DND-41 (cell line): ENCODE data around the gene SNRPE.

ENCODE experiments used
- ATAC-seq: fragments of 200-7000 bp; cut with Tn5 transposase; 3 replicates; pipeline ENCODE4 v1.9.1; 2021; ENCODE audit warnings: low read depth; ENCODE audit not compliant: insufficient read depth
- DNase-seq: peaks from one replicate; pipeline ENCODE4 v3.0.0-alpha.2; 2020
- H2AFZ ChIP-seq: 2 replicates; pipeline ENCODE4 v1.6.0; 2012; ENCODE audit warnings: low read depth, low read length
- H3K27ac ChIP-seq: 2 replicates; pipeline ENCODE4 v1.5.1; 2012; ENCODE audit warnings: low read length, inconsistent platforms
- H3K27me3 ChIP-seq: fragments of 200-600 bp; sonication (generic); 2 replicates; pipeline ENCODE4 v1.6.0; 2012; ENCODE audit warnings: low read length, mild to moderate bottlenecking, inconsistent platforms; ENCODE audit not compliant: insufficient read depth, poor library complexity
- H3K36me3 ChIP-seq: 2 replicates; pipeline ENCODE4 v1.5.1; 2012; ENCODE audit warnings: low read length, inconsistent platforms; ENCODE audit not compliant: insufficient read depth
- H3K4me1 ChIP-seq: 2 replicates; pipeline ENCODE4 v1.5.1; 2012; ENCODE audit warnings: mild to moderate bottlenecking, low read length; ENCODE audit not compliant: insufficient read depth
- H3K4me2 ChIP-seq: 2 replicates; pipeline ENCODE4 v1.6.0; 2012; ENCODE audit warnings: mild to moderate bottlenecking, moderate library complexity, low read length, inconsistent platforms; ENCODE audit not compliant: insufficient read depth
- H3K4me3 ChIP-seq, 2 experiments: fragments of 200-600 bp in 1 of 2; shearing (Covaris generic) in 1 of 2; 2 replicates each; pipeline ENCODE4 v1.5.1; 2012 to 2016; ENCODE audit warnings: inconsistent platforms in 2 of 2, low read length in 2 of 2, mild to moderate bottlenecking in 2 of 2, low read depth in 1 of 2, moderate library complexity in 1 of 2
- H3K79me2 ChIP-seq: 2 replicates; pipeline ENCODE4 v1.6.0; 2012; ENCODE audit warnings: low read length, inconsistent platforms; ENCODE audit not compliant: insufficient read depth
- H3K9ac ChIP-seq: 2 replicates; pipeline ENCODE4 v1.6.0; 2012; ENCODE audit warnings: low read depth, mild to moderate bottlenecking, inconsistent platforms, low read length, moderate library complexity
- H3K9me3 ChIP-seq: 2 replicates; pipeline ENCODE4 v1.5.1; 2012; ENCODE audit warnings: low read length, moderate library complexity, mild to moderate bottlenecking, inconsistent platforms; ENCODE audit not compliant: insufficient read depth, severe bottlenecking
- H4K20me1 ChIP-seq: 2 replicates; pipeline ENCODE4 v1.6.0; 2012; ENCODE audit warnings: low read length; ENCODE audit not compliant: insufficient read depth
- CTCF ChIP-seq: IDR thresholded peaks from 2 replicates; pipeline ENCODE4 v1.5.1; 2012; ENCODE audit warnings: borderline replicate concordance, low read length, moderate library complexity, mild to moderate bottlenecking; ENCODE audit not compliant: poor library complexity, severe bottlenecking; ENCODE audit errors: extremely low read depth
- EZH2 ChIP-seq: IDR thresholded peaks from 3 replicates; pipeline ENCODE4 v1.6.1; 2012; ENCODE audit warnings: borderline replicate concordance, low read depth, mild to moderate bottlenecking, moderate library complexity, low read length, inconsistent platforms; ENCODE audit not compliant: severe bottlenecking

Gene SNRPE

GRCh38 chr1:203835476-203835875 is 25.9 kb upstream of the SNRPE start:
- peaks cover 99% of the 10 kb centered on the region for H3K36me3 ChIP-seq
- H3K27me3 ChIP-seq: no peaks in the 10 kb centered on the region
- 0 out of 2 replicates have a peak, but pooled peaks cover 2% of the 10 kb centered on the region for H3K79me2 ChIP-seq
- H2AFZ ChIP-seq: no peak overlapping the region
- no peaks in the 10 kb centered on the region for H3K9me3 ChIP-seq
- no peak overlapping the region for H3K4me3 ChIP-seq
- TF ChIP-seq CTCF: no peak
- no peak for TF ChIP-seq EZH2
- H3K9ac ChIP-seq: no peak overlapping the region
- no peaks in the 10 kb centered on the region for H3K4me1 ChIP-seq
- H3K4me2 ChIP-seq: no peak overlapping the region
- H4K20me1 ChIP-seq: no peaks in the 10 kb centered on the region
- H3K27ac ChIP-seq: no peak overlapping the region
- ATAC-seq (no peak), DNase-seq (no peak)

- TF ChIP-seq CTCF (no peak), EZH2 (no peak)
- Histone ChIP-seq H3K4me2 (no peak overlapping the region), H3K4me1 (no peaks in the 10 kb centered on the region), H3K36me3 (peaks cover 85% of the 10 kb centered on the region), H3K27ac (no peak overlapping the region), H3K79me2 (0 out of 2 replicates have a peak, but pooled peaks cover 2% of the 10 kb centered on the region), H3K9me3 (no peaks in the 10 kb centered on the region), H3K9ac (no peak overlapping the region), H4K20me1 (no peaks in the 10 kb centered on the region), H3K4me3 (no peak overlapping the region), H3K27me3 (no peaks in the 10 kb centered on the region), H2AFZ (no peak overlapping the region)
- DNase-seq (no peak), ATAC-seq (no peak)
Observed at GRCh38 chr1:203839081-203839480, 22.3 kb upstream of the SNRPE start.

GRCh38 chr1:203840208-203840808 is 21.1 kb upstream of the SNRPE start:
- DNase-seq (no peak), ATAC-seq (no peak)
- Histone ChIP-seq H3K27ac (no peak overlapping the region), H3K27me3 (no peaks in the 10 kb centered on the region), H3K4me2 (no peak overlapping the region), H3K36me3 (peaks cover 85% of the 10 kb centered on the region), H2AFZ (no peak overlapping the region), H3K4me3 (no peak overlapping the region), H3K4me1 (no peaks in the 10 kb centered on the region), H3K9ac (no peak overlapping the region), H4K20me1 (no peaks in the 10 kb centered on the region; the same call in 1 of the 2 replicates), H3K9me3 (no peaks in the 10 kb centered on the region), H3K79me2 (no peaks in the 10 kb centered on the region)
- TF ChIP-seq CTCF: no peak
- no peak for TF ChIP-seq EZH2
